Lung (tissue), 12 donors: ENCODE results near the gene MS4A6E. TPM values are rescaled to one million over a fixed set of nuclear protein-coding genes. Genes with fewer than 3 reads are reported as not detected.

Experiments used
- ATAC-seq: fragments of 200-7000 bp; cut with Tn5 transposase; one replicate; pipeline ENCODE4 v1.9.1; 2020; ENCODE audit warnings: moderate number of reproducible peaks; ENCODE audit not compliant: insufficient read depth, low FRiP score
- DNase-seq, 3 donors: peaks; one replicate each; pipeline ENCODE4 v3.0.0-alpha.2; 2013 to 2017
- H3K27ac ChIP-seq, 2 donors: one replicate each; pipeline ENCODE4 v1.5.1; 2013; ENCODE audit warnings: mild to moderate bottlenecking in 2 of 2, moderate library complexity in 2 of 2, control low read depth in 1 of 2, inconsistent platforms in 1 of 2, low read depth in 1 of 2, low read length in 1 of 2
- H3K27me3 ChIP-seq, 3 donors: one replicate each; pipeline ENCODE4 v1.5.1; 2013; ENCODE audit warnings: low read length in 2 of 3; ENCODE audit not compliant: control insufficient read depth in 3 of 3, insufficient read depth in 3 of 3
- H3K36me3 ChIP-seq, 4 donors: one replicate each; pipeline ENCODE4 v1.5.1; 2013; ENCODE audit warnings: low read length in 4 of 4, mild to moderate bottlenecking in 1 of 4, moderate library complexity in 1 of 4; ENCODE audit not compliant: control insufficient read depth in 4 of 4, insufficient read depth in 4 of 4
- H3K4me1 ChIP-seq, 5 donors: one replicate each; pipeline ENCODE4 v1.5.1; 2013; ENCODE audit warnings: low read length in 5 of 5, mild to moderate bottlenecking in 2 of 5, moderate library complexity in 1 of 5; ENCODE audit not compliant: control insufficient read depth in 5 of 5, insufficient read depth in 5 of 5
- H3K4me3 ChIP-seq: one replicate; pipeline ENCODE4 v1.5.1; 2013; ENCODE audit warnings: mild to moderate bottlenecking, control low read depth, moderate library complexity
- H3K9ac ChIP-seq, 2 donors: one replicate each; pipeline ENCODE4 v1.5.1; 2013; ENCODE audit warnings: low read length in 2 of 2, control low read depth in 1 of 2; ENCODE audit not compliant: insufficient read depth in 1 of 2
- H3K9me3 ChIP-seq, 4 donors: one replicate each; pipeline ENCODE4 v1.5.1; 2013; ENCODE audit warnings: low read length in 3 of 4, mild to moderate bottlenecking in 1 of 4, moderate library complexity in 1 of 4; ENCODE audit not compliant: control insufficient read depth in 4 of 4, insufficient read depth in 3 of 4
- CTCF ChIP-seq: IDR thresholded peaks from 2 replicates; pipeline ENCODE4 v1.5.1; 2012; ENCODE audit warnings: mild to moderate bottlenecking; ENCODE audit errors: control extremely low read depth, extremely low read depth
- WGBS, 2 donors: extraction: QIAGEN DNeasy Blood & Tissue Kit; methylation state at CpG; one replicate each; pipeline ENCODE4 v1.1.7; 2013; 5-methylcytosine and 5-hydroxymethylcytosine counted together
- polyA plus RNA-seq, 2 donors: library from polyadenylated mRNA; stranded (reverse); fragments of 200-250 nt; gene quantifications; one replicate each; pipeline ENCODE4 v1.2.1, GENCODE V29; 2013
- total RNA-seq, 2 donors: library from RNA; depleted of rRNA in 1 of 2; stranded (reverse); fragments of >200 nt in 1 of 2; gene quantifications; one replicate each; pipeline ENCODE4 v1.2.1, GENCODE V29; 2014 to 2021
- donor health status: control.
- donor health status: control.
- donor health status: Bipolar disorder and iron deficiency.
- donor health status: healthy.
- donor health status: DM: yes; HTN: yes; CAD: no.

The MS4A6E gene
- total and polyA plus RNA-seq, 4 donors = 0.63 to 2.6 (median 1.0) TPM; not detected in 1

- TF ChIP-seq CTCF = no peak
- no peak overlapping the region for H3K9ac ChIP-seq
- peaks cover 1 to 10% (median 6%) of the 10 kb centered on the region in 4 donors for H3K9me3 ChIP-seq
- H3K4me3 ChIP-seq = no peak overlapping the region
- ATAC-seq (no peak), DNase-seq (no peak)
- no peak overlapping the region for H3K27ac ChIP-seq
- no peaks in the 10 kb centered on the region for H3K4me1 ChIP-seq
- H3K27me3 ChIP-seq = no peaks in the 10 kb centered on the region
- no peaks in the 10 kb centered on the region for H3K36me3 ChIP-seq
These were observed 11.2 kb upstream of the MS4A6E start for GRCh38 chr11:60315871-60316270.

GRCh38 chr11:60316317-60316716, 10.7 kb upstream of the MS4A6E start:
- Histone ChIP-seq H3K9ac (no peak overlapping the region), H3K27ac (no peak overlapping the region), H3K9me3 (peaks cover 1 to 10% (median 7%) of the 10 kb centered on the region in 4 donors), H3K4me3 (no peak overlapping the region), H3K36me3 (no peaks in the 10 kb centered on the region), H3K27me3 (no peaks in the 10 kb centered on the region), H3K4me1 (no peaks in the 10 kb centered on the region)
- DNase-seq (no peak), ATAC-seq (no peak)
- 57 to 74% methylated on average over 2 of the region's 2 CpGs for WGBS, 2 donors
- no peak for TF ChIP-seq CTCF

GRCh38 chr11:60318726-60319125, 8.3 kb upstream of the MS4A6E start:
- ATAC-seq = no peak
- Histone ChIP-seq H3K9me3 (peaks cover 1 to 10% (median 7%) of the 10 kb centered on the region in 4 donors), H3K27ac (no peak overlapping the region)

More at GRCh38 chr11:60318726-60319125, 8.3 kb upstream of the MS4A6E start:
- H3K4me1 ChIP-seq = no peaks in the 10 kb centered on the region
- no peaks in the 10 kb centered on the region for H3K36me3 ChIP-seq
- H3K9ac ChIP-seq = no peak overlapping the region
- no peak overlapping the region for H3K4me3 ChIP-seq
- no peak for DNase-seq
- WGBS, 2 donors = 72 to 98% methylated on average over 2 of the region's 2 CpGs
- no peaks in the 10 kb centered on the region for H3K27me3 ChIP-seq
- no peak for TF ChIP-seq CTCF
